PFSK-1 (cell line): ENCODE results near the gene PTCH2. TPM values are rescaled to one million over a fixed set of nuclear protein-coding genes. Genes with fewer than 3 reads are reported as not detected.

Experiments used
- FOXP2 ChIP-seq: optimal IDR thresholded peaks from 2 replicates; pipeline ENCODE3; 2011; ENCODE audit warnings: borderline replicate concordance, control low read depth, inconsistent platforms; ENCODE audit not compliant: insufficient read depth; ENCODE audit errors: extremely low read length, extremely low read depth
- POLR2AphosphoS5 ChIP-seq: IDR thresholded peaks from 2 replicates; pipeline ENCODE4 v1.6.1; 2012; ENCODE audit warnings: low read depth, mild to moderate bottlenecking, control low read depth, low read length, moderate library complexity
- REST ChIP-seq, 2 experiments: IDR thresholded peaks; 2 replicates each; pipeline versions ENCODE4 v1.6.1 to v1.8.0; 2011 to 2012; ENCODE audit warnings: low read depth in 2 of 2, low read length in 2 of 2, control low read depth in 1 of 2, inconsistent platforms in 1 of 2, mild to moderate bottlenecking in 1 of 2, moderate library complexity in 1 of 2; ENCODE audit not compliant: insufficient read depth in 1 of 2
- SIN3A ChIP-seq: IDR thresholded peaks from 2 replicates; pipeline ENCODE4 v1.6.1; 2012; ENCODE audit warnings: mild to moderate bottlenecking, low read length, moderate library complexity, borderline replicate concordance; ENCODE audit not compliant: insufficient read depth
- TAF1 ChIP-seq: IDR thresholded peaks from 2 replicates; pipeline ENCODE4 v1.6.1; 2012; ENCODE audit warnings: low read length, control low read depth, borderline replicate concordance; ENCODE audit not compliant: insufficient read depth
- polyA plus RNA-seq: library from polyadenylated mRNA; unstranded; fragments of >200 nt; gene quantifications from one replicate; pipeline ENCODE4 v1.2.1, GENCODE V29; 2012; ENCODE audit warnings: low read depth, missing spikeins; ENCODE audit not compliant: insufficient read length

The PTCH2 gene
- 1.0 TPM for polyA plus RNA-seq

- TF ChIP-seq FOXP2 (no peak), TAF1 (no peak), REST (IDR thresholded peaks at IDR 0.05; ENCODE audit: insufficient read depth in 1 of 2, low read depth in 2 of 2, low read length in 2 of 2) (no peak), SIN3A (no peak), POLR2AphosphoS5 (no peak)
These were observed at the start of gene PTCH2 for GRCh38 chr1:44842862-44843655. PTCH2 (minus strand) TSS chr1:44843253; CDS start chr1:44842932, 321 bp downstream.

DNA sequence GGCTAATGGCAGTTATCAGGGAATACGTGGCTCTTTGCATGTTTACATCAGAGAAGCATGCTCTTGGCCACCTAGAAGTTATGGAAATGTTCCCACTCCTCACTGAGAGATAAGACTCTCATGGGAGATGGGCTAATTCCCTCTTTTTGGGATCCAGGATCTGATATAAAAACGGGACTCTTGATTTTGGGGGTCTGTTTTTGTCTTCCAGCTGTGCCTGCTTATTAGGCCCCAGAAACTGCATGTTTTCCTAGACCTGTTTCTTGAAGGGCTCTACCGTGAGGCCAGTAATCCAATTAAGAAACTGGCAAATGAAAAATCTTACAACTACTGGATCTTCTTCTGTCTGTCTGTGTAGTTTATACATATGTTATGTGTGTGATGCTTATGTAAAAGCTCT, 47.0 kb upstream of the PTCH2 start:
- TF ChIP-seq POLR2AphosphoS5 (no peak), FOXP2 (no peak), REST (IDR thresholded peaks at IDR 0.05; ENCODE audit: insufficient read depth in 1 of 2, low read depth in 2 of 2, low read length in 2 of 2) (no peak), TAF1 (no peak)

- no peak for TF ChIP-seq REST (IDR thresholded peaks at IDR 0.05; ENCODE audit: insufficient read depth in 1 of 2, low read depth in 2 of 2, low read length in 2 of 2)
- TF ChIP-seq TAF1: no peak
- no peak for TF ChIP-seq FOXP2
- TF ChIP-seq POLR2AphosphoS5: no peak
- TF ChIP-seq SIN3A: no peak
These were observed 42.4 kb upstream of the PTCH2 start for GRCh38 chr1:44885406-44885805.

- TF ChIP-seq REST (IDR thresholded peaks at IDR 0.05; ENCODE audit: insufficient read depth in 1 of 2, low read depth in 2 of 2, low read length in 2 of 2): no peak
- no peak for TF ChIP-seq POLR2AphosphoS5
These were observed 41.7 kb upstream of the PTCH2 start for GRCh38 chr1:44884746-44885145.

- no peak for TF ChIP-seq POLR2AphosphoS5
- TF ChIP-seq SIN3A: no peak
- TF ChIP-seq FOXP2: no peak
- TF ChIP-seq TAF1: no peak
- TF ChIP-seq REST (IDR thresholded peaks at IDR 0.05; ENCODE audit: insufficient read depth in 1 of 2, low read depth in 2 of 2, low read length in 2 of 2): no peak
These were observed 38.1 kb upstream of the PTCH2 start for GRCh38 chr1:44881011-44881632.
